Measurements from ENCODE around the gene PTPRG.

- TF ChIP-seq POLR2A (IDR thresholded peaks at IDR 0.05; ENCODE audit: low read depth, low read length) (no peak), POLR2AphosphoS5 (IDR thresholded peaks at IDR 0.05; ENCODE audit: low read depth, low read length) (no peak)
These were observed 757.0 kb downstream of the PTPRG start for GRCh38 chr3:62318365-62318751.
